Measurements from ENCODE around the gene NOL9.
"Not testable (repeated sequence)": the region's sequence is repeated elsewhere in the genome, so short reads cannot be mapped to it uniquely, and the experiment has no call there.

The NOL9 gene

GRCh38 chr1:6554031-6554906 is at the start of gene NOL9:
Gene NOL9 (minus strand): TSS chr1:6554513. CDS start chr1:6554502, 11 bp downstream.
- DNase-seq (ENCODE audit: low read depth, low spot score): peak; percentile 76
- Histone ChIP-seq H3K4me1 (ENCODE audit: control insufficient read depth, insufficient read depth, low read length) (no peaks in the 10 kb centered on the region), H3K9me3 (ENCODE audit: control insufficient read depth, insufficient read depth, low read length) (no peaks in the 10 kb centered on the region), H3K27me3 (ENCODE audit: control insufficient read depth, insufficient read depth, low read length) (no peaks in the 10 kb centered on the region), H3K27ac (ENCODE audit: low read length) (no peak within 1 kb of the TSS), H3K36me3 (ENCODE audit: control insufficient read depth, insufficient read depth, low read length) (peaks cover 3% of the 10 kb centered on the region; the same call in 1 of the 2 replicates), H3K4me3 (ENCODE audit: low read length) (peak within 1 kb of the TSS; percentile 96)
- no CpG with 5 or more reads among the region's 87 CpGs for WGBS (ENCODE audit: insufficient coverage, insufficient read length)

DNA sequence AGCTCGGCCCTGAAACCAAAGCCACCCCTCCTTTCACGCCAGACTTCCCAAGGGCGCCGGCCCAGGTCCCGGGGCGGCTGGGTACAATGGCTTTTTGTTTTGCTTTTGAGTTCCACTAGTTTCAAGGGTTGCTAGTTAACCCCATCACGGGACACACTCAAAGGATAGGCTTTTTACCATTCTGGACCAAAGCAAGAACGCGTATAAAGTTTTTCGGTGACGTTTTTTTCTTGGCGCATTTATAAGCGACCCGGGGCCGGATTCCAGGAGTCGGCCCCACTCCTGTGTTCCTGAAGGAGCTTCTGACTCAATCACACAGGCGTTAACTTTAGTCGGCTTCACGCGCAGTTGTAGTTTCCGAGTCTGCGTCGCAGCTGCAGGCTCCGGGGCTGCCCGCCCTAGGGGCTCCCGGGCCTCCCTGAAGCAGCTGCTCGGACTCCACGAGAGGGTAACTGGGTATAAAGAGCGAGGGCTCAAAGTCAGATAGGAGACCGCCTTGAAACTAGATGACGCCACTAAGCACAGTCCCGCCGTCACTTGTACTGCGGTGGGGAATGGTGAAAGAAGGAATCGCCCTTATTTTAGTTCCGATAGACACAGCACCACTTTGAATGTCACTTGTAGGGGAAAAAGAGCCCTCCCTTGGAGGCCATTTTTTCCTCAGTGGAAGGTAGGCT is 49.1 kb upstream of the NOL9 start:
- no peak for DNase-seq (ENCODE audit: low read depth, low spot score)
- Histone ChIP-seq H3K9me3 (ENCODE audit: control insufficient read depth, insufficient read depth, low read length) (no peaks in the 10 kb centered on the region), H3K36me3 (ENCODE audit: control insufficient read depth, insufficient read depth, low read length) (peaks cover 6% of the 10 kb centered on the region), H3K27me3 (ENCODE audit: control insufficient read depth, insufficient read depth, low read length) (no peaks in the 10 kb centered on the region), H3K4me1 (ENCODE audit: control insufficient read depth, insufficient read depth, low read length) (no peaks in the 10 kb centered on the region), H3K4me3 (ENCODE audit: low read length) (peak overlapping the region; percentile 75; the same call in 1 of the 2 replicates), H3K27ac (ENCODE audit: low read length) (no peak overlapping the region)
- WGBS (ENCODE audit: insufficient coverage, insufficient read length): no CpG with 5 or more reads among the region's 36 CpGs

GRCh38 chr1:6602669-6603237 is 48.4 kb upstream of the NOL9 start, which contains the start of gene KLHL21:
Gene KLHL21 (minus strand): TSS chr1:6602869. CDS start chr1:6602817, 52 bp downstream.
- Histone ChIP-seq H3K4me3 (ENCODE audit: low read length) (peak within 1 kb of the TSS; percentile 75), H3K27ac (ENCODE audit: low read length) (no peak within 1 kb of the TSS), H3K4me1 (ENCODE audit: control insufficient read depth, insufficient read depth, low read length) (no peaks in the 10 kb centered on the region), H3K9me3 (ENCODE audit: control insufficient read depth, insufficient read depth, low read length) (no peaks in the 10 kb centered on the region), H3K36me3 (ENCODE audit: control insufficient read depth, insufficient read depth, low read length) (peaks cover 10% of the 10 kb centered on the region), H3K27me3 (ENCODE audit: control insufficient read depth, insufficient read depth, low read length) (no peaks in the 10 kb centered on the region)
- no CpG with 5 or more reads among the region's 84 CpGs for WGBS (ENCODE audit: insufficient coverage, insufficient read length)
- no peak for DNase-seq (ENCODE audit: low read depth, low spot score)

DNA sequence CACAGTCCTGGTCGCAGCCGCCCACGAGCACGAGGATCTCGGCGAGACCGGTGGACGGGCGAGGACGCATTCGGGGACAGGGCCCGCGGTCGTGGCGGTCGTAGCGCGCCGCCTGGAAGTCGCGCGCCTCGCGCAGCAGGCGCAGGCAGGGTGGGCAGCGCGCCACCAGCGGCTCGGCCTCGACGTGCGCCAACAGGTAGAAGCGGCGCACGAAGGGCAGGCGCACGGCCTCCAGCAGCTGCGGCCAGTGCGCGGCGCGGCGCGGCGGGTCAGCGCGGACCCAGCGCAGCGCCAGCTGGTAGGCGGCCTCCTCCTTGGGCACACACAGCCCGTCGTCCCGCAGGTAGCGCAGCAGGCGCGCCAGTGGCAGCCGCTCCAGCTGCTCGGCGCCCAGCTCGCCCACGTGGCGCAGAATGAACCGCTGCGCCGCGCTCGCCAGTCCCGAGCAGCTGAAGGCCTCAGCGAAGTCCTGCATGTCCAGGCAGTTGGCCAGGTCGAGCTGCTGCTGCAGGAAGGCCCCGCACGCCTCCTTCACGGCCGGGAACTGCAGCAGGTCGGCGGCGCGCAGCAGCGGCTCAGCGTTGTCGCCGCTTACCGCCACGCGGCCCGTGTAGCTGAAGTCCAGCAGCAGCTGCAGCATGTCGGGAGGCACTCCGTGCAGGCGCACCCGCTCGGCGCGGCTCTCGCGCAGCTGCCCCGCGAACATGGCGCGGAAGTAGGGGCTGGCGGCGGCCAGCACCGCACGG is 47.8 kb upstream of the NOL9 start:
- peak overlapping the region; percentile 75 for H3K4me3 ChIP-seq (ENCODE audit: low read length)
- no peak for DNase-seq (ENCODE audit: low read depth, low spot score)
- H3K9me3 ChIP-seq (ENCODE audit: control insufficient read depth, insufficient read depth, low read length): no peaks in the 10 kb centered on the region
- no peaks in the 10 kb centered on the region for H3K4me1 ChIP-seq (ENCODE audit: control insufficient read depth, insufficient read depth, low read length)
- no peak overlapping the region for H3K27ac ChIP-seq (ENCODE audit: low read length)
- WGBS (ENCODE audit: insufficient coverage, insufficient read length): no CpG with 5 or more reads among the region's 103 CpGs
- no peaks in the 10 kb centered on the region for H3K27me3 ChIP-seq (ENCODE audit: control insufficient read depth, insufficient read depth, low read length)
- H3K36me3 ChIP-seq (ENCODE audit: control insufficient read depth, insufficient read depth, low read length): peaks cover 15% of the 10 kb centered on the region

DNA sequence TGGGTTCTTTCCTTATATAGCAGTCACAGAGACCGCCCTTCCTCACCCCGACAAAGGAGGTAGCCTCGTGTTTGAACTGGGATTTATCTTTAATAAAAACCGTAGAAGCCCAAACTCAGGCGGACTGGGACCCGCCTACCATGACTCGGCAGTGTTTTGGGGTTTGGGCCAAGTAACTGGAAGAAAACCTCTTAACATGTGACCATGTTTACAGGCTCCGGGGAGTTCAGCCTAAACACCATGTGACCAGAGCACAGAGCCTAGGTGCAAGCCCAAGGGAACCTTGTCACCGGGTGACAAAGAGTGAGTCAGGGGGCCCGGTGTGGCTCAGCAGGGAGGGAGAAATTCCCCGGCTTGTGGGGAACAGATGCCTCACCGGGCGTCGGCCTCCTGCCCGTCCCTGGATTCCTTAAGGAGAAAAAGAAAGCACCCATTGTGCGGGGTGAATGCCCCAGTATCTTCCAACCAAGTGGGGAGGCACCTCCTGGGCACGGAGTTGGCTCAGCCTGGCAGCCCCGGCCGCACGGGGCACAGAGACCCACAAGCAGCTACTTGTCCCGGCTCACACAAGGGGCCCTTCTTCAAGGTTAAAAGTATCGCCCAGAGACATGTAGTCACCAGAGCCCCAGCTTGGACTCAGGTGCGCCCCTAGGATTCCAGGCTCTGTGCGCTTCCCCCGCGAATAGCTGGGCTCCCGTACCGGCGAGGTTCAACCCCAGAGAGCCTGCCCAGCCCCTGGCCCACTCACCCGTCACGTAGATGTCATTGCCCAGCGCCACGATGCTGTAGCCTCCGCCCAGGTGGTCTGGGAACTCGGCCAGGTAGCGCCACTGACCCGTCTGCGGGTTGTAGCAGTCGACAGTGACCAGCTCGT is 47.0 kb upstream of the NOL9 start:
- Histone ChIP-seq H3K27me3 (ENCODE audit: control insufficient read depth, insufficient read depth, low read length) (no peaks in the 10 kb centered on the region), H3K36me3 (ENCODE audit: control insufficient read depth, insufficient read depth, low read length) (peaks cover 18% of the 10 kb centered on the region), H3K4me3 (ENCODE audit: low read length) (peak overlapping the region; percentile 75), H3K4me1 (ENCODE audit: control insufficient read depth, insufficient read depth, low read length) (no peaks in the 10 kb centered on the region), H3K27ac (ENCODE audit: low read length) (no peak overlapping the region), H3K9me3 (ENCODE audit: control insufficient read depth, insufficient read depth, low read length) (no peaks in the 10 kb centered on the region)
- no peak for DNase-seq (ENCODE audit: low read depth, low spot score)
- no CpG with 5 or more reads among the region's 40 CpGs for WGBS (ENCODE audit: insufficient coverage, insufficient read length)

DNA sequence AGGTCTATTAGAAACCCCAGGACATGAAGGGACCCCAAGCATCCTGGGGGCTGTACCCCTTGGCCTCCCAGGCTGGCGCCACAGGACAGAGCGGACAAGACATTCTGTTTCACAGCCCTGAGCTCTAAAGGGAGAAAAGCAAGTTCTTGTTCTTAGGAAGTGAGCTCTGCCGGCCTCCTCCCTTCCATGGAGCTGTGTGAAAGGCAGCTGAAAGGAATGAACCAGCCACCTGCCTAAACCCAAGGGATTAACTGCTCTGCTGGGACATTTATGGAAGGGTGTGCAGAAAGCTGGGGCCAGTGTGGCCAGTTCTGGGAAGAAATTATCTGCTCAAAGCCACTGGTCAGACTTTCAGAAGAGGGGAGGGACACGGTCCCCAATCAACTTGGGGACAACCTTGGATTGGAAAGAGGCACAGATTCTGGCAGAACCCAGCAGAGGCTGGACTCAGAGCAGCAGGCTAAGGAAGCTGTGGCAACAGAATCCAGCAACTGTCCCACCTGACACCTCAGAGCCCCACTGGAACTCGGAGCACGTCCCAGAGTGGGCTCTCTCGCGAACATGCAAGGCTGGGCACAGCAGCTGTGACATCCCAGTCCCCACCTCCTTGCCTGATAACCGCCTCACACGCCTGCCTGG is 46.2 kb upstream of the NOL9 start:
- Histone ChIP-seq H3K27me3 (ENCODE audit: control insufficient read depth, insufficient read depth, low read length) (no peaks in the 10 kb centered on the region), H3K36me3 (ENCODE audit: control insufficient read depth, insufficient read depth, low read length) (peaks cover 18% of the 10 kb centered on the region), H3K4me3 (ENCODE audit: low read length) (peak overlapping the region; percentile 75; the same call in 1 of the 2 replicates), H3K27ac (ENCODE audit: low read length) (no peak overlapping the region), H3K4me1 (ENCODE audit: control insufficient read depth, insufficient read depth, low read length) (no peaks in the 10 kb centered on the region), H3K9me3 (ENCODE audit: control insufficient read depth, insufficient read depth, low read length) (no peaks in the 10 kb centered on the region)
- no CpG with 5 or more reads among the region's 10 CpGs for WGBS (ENCODE audit: insufficient coverage, insufficient read length)
- no peak for DNase-seq (ENCODE audit: low read depth, low spot score)

DNA sequence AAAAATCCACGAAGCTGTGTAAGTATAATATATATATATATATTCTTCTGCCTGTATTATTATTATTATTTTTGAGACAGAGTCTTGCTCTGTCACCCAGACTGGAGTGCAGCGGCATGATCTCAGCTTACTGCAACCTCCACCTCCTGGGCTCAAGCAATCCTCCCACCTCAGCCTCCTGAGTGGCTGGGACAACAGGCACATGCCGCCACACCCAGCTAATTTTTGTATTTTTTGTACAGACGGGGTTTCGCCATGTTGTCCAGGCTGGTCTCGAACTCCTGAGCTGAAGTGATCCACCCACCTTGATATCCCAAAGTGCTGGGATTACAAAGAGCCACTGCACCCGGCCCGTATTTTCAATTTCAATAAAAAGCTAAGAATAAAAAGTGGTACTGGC is 45.7 kb upstream of the NOL9 start:
- H3K27me3 ChIP-seq (ENCODE audit: control insufficient read depth, insufficient read depth, low read length); H3K4me1 ChIP-seq (ENCODE audit: control insufficient read depth, insufficient read depth, low read length); H3K4me3 ChIP-seq (ENCODE audit: low read length); H3K9me3 ChIP-seq (ENCODE audit: control insufficient read depth, insufficient read depth, low read length); DNase-seq (ENCODE audit: low read depth, low spot score); H3K27ac ChIP-seq (ENCODE audit: low read length): not testable (repeated sequence)
- no CpG with 5 or more reads among the region's 8 CpGs for WGBS (ENCODE audit: insufficient coverage, insufficient read length)
- H3K36me3 ChIP-seq (ENCODE audit: control insufficient read depth, insufficient read depth, low read length): peaks cover 23% of the 10 kb centered on the region

GRCh38 chr1:6599141-6599975 is 45.0 kb upstream of the NOL9 start:
- peaks cover 25% of the 10 kb centered on the region for H3K36me3 ChIP-seq (ENCODE audit: control insufficient read depth, insufficient read depth, low read length)
- DNase-seq (ENCODE audit: low read depth, low spot score): no peak
- no peaks in the 10 kb centered on the region for H3K27me3 ChIP-seq (ENCODE audit: control insufficient read depth, insufficient read depth, low read length)
- no CpG with 5 or more reads among the region's 31 CpGs for WGBS (ENCODE audit: insufficient coverage, insufficient read length)
- no peak overlapping the region for H3K4me3 ChIP-seq (ENCODE audit: low read length)
- H3K9me3 ChIP-seq (ENCODE audit: control insufficient read depth, insufficient read depth, low read length): no peaks in the 10 kb centered on the region
- no peak overlapping the region for H3K27ac ChIP-seq (ENCODE audit: low read length)
- no peaks in the 10 kb centered on the region for H3K4me1 ChIP-seq (ENCODE audit: control insufficient read depth, insufficient read depth, low read length)

GRCh38 chr1:6597777-6598131 is 43.4 kb upstream of the NOL9 start:
- Histone ChIP-seq H3K4me3 (ENCODE audit: low read length) (no peak overlapping the region), H3K27me3 (ENCODE audit: control insufficient read depth, insufficient read depth, low read length) (no peaks in the 10 kb centered on the region), H3K36me3 (ENCODE audit: control insufficient read depth, insufficient read depth, low read length) (peaks cover 30% of the 10 kb centered on the region), H3K27ac (ENCODE audit: low read length) (no peak overlapping the region), H3K4me1 (ENCODE audit: control insufficient read depth, insufficient read depth, low read length) (no peaks in the 10 kb centered on the region), H3K9me3 (ENCODE audit: control insufficient read depth, insufficient read depth, low read length) (no peaks in the 10 kb centered on the region)
- DNase-seq (ENCODE audit: low read depth, low spot score): no peak
- WGBS (ENCODE audit: insufficient coverage, insufficient read length): no CpG with 5 or more reads among the region's 6 CpGs
